HCT116 (cell line): ENCODE results near the gene TPD52L2. TPM values are rescaled to one million over a fixed set of nuclear protein-coding genes. Genes with fewer than 3 reads are reported as not detected.
A peak's percentile ranks its signal among the peaks of the same experiment; 100 is the strongest.

ENCODE experiments used
- ATAC-seq: fragments of 200-7000 bp; cut with Tn5 transposase; 2 replicates; pipeline ENCODE4 v1.9.1; 2020; ENCODE audit warnings: mild to moderate bottlenecking, moderate library complexity
- BruUV-seq: library from RNA; stranded (reverse); fragments of 400-500 nt; replicated peaks from 2 replicates; lab custom pipeline; 2021; lab: Mats Ljungman, UMichigan
- CTCF ChIA-PET: fragments of 300-600 bp; sonication (Branson Sonifier 250); formaldehyde crosslinking; loops from one replicate; lab custom pipeline; 2021; ENCODE audit warnings: antibody characterized with exemption; lab: Charles Lee
- POLR2A ChIA-PET: fragments of 300-600, 350-600 bp; sonication (Branson Sonifier 250); formaldehyde crosslinking; loops from one replicate; lab custom pipeline; 2021; ENCODE audit warnings: antibody characterized with exemption; lab: Charles Lee
- RAD21 ChIA-PET, 2 experiments: fragments of 300-600 bp; sonication (Branson Sonifier 250); formaldehyde crosslinking; loops; one replicate each; lab custom pipeline; 2023; ENCODE audit warnings: low total read pairs in 2 of 2; ENCODE audit not compliant: uncharacterized antibody in 2 of 2, unreplicated experiment in 2 of 2, low non-redundant PET in 1 of 2; lab: Charles Lee
- DNase-seq: peaks from one replicate; pipeline ENCODE4 v3.0.0-alpha.2; 2010; ENCODE audit warnings: low read depth, low spot score
- H2AFZ ChIP-seq: fragments of 200-600 bp; shearing (Covaris generic), sonication (generic); 2 replicates; pipeline ENCODE4 v1.6.1; 2017; ENCODE audit warnings: low read depth, mixed run types, mixed read lengths, antibody characterized with exemption, low read length; ENCODE audit not compliant: poor library complexity, severe bottlenecking
- H3K27ac ChIP-seq: 2 replicates; pipeline ENCODE4 v1.5.1; 2012; ENCODE audit warnings: low read depth, low read length
- H3K27me3 ChIP-seq: fragments of 200-600 bp; sonication (generic); 2 replicates; pipeline ENCODE4 v1.6.1; 2016; ENCODE audit warnings: mixed run types, low read length, mixed read lengths; ENCODE audit not compliant: insufficient read depth
- H3K36me3 ChIP-seq, 2 experiments: fragments of 200-500 bp in 1 of 2; fragments of 200-600 bp in 1 of 2; sonication (Bioruptor generic) in 1 of 2; sonication (generic) in 1 of 2; 2 replicates each; pipeline versions ENCODE4 v1.5.1 to v1.6.1; 2014 to 2016; ENCODE audit warnings: low read length in 2 of 2, inconsistent platforms in 1 of 2, mixed read lengths in 1 of 2, mixed run types in 1 of 2; ENCODE audit not compliant: insufficient read depth in 2 of 2, control insufficient read depth in 1 of 2
- H3K4me1 ChIP-seq, 2 experiments: fragments of 200-600 bp in 1 of 2; sonication (generic) in 1 of 2; 2 replicates each; pipeline versions ENCODE4 v1.5.1 to v1.6.1; 2012 to 2017; ENCODE audit warnings: low read length in 2 of 2, inconsistent platforms in 1 of 2, mild to moderate bottlenecking in 1 of 2, mixed read lengths in 1 of 2, mixed run types in 1 of 2, moderate library complexity in 1 of 2; ENCODE audit not compliant: insufficient read depth in 2 of 2, control insufficient read depth in 1 of 2
- H3K4me2 ChIP-seq: fragments of 200-600 bp; sonication (generic); 2 replicates; pipeline ENCODE4 v1.6.1; 2017; ENCODE audit warnings: mixed run types, low read length, mixed read lengths
- H3K4me3 ChIP-seq, 2 experiments: fragments of 200-600 bp in 1 of 2; sonication (generic) in 1 of 2; replicated peaks in 1 of 2; 2 replicates each; pipeline ENCODE4 v1.5.1; 2011 to 2016; ENCODE audit warnings: low read length in 2 of 2, control low read depth in 1 of 2, low read depth in 1 of 2, mild to moderate bottlenecking in 1 of 2, mixed read lengths in 1 of 2, mixed run types in 1 of 2
- H3K79me2 ChIP-seq: fragments of 200-600 bp; sonication (generic); 2 replicates; pipeline ENCODE4 v1.6.1; 2017; ENCODE audit warnings: mild to moderate bottlenecking, mixed run types, low read length, moderate library complexity, mixed read lengths; ENCODE audit not compliant: insufficient read depth
- H3K9ac ChIP-seq: fragments of 200-600 bp; sonication (generic); 2 replicates; pipeline ENCODE4 v1.6.1; 2016; ENCODE audit warnings: low read length, mixed read lengths
- H3K9me2 ChIP-seq: fragments of 200-600 bp; sonication (generic), shearing (Covaris generic); 2 replicates; pipeline ENCODE4 v1.6.1; 2017; ENCODE audit warnings: mixed run types, mild to moderate bottlenecking, moderate library complexity; ENCODE audit not compliant: insufficient read depth
- H3K9me3 ChIP-seq, 2 experiments: fragments of 200-500 bp in 1 of 2; fragments of 200-600 bp in 1 of 2; sonication (Bioruptor generic) in 1 of 2; sonication (generic) in 1 of 2; 2 replicates each; pipeline ENCODE4 v1.6.1; 2014 to 2017; ENCODE audit warnings: low read length in 2 of 2, mixed read lengths in 2 of 2, inconsistent platforms in 1 of 2, low read depth in 1 of 2, mild to moderate bottlenecking in 1 of 2, mixed run types in 1 of 2, moderate library complexity in 1 of 2; ENCODE audit not compliant: control insufficient read depth in 1 of 2, insufficient read depth in 1 of 2
- H4K20me1 ChIP-seq: fragments of 200-600 bp; sonication (generic), shearing (Covaris generic); 2 replicates; pipeline ENCODE4 v1.6.1; 2017; ENCODE audit warnings: mixed run types, mild to moderate bottlenecking, moderate library complexity; ENCODE audit not compliant: insufficient read depth
- CBX3 ChIP-seq: IDR thresholded peaks from 2 replicates; pipeline ENCODE4 v1.6.1; 2012; ENCODE audit warnings: low read depth
- EGR1 ChIP-seq: IDR thresholded peaks from 2 replicates; pipeline ENCODE4 v1.6.1; 2012; ENCODE audit warnings: low read depth
- EZH2 ChIP-seq: fragments of 200-600 bp; sonication (generic); IDR thresholded peaks from 2 replicates; pipeline ENCODE4 v1.6.1; 2017; ENCODE audit warnings: antibody characterized with exemption, mixed run types
- EZH2phosphoT487 ChIP-seq: fragments of 200-600 bp; IDR thresholded peaks from 2 replicates; pipeline ENCODE4 v1.6.1; 2018; ENCODE audit warnings: antibody characterized with exemption, borderline replicate concordance
- FOSL1 ChIP-seq: IDR thresholded peaks from 2 replicates; pipeline ENCODE4 v1.6.1; 2012; ENCODE audit warnings: low read depth
- JUND ChIP-seq: IDR thresholded peaks from 2 replicates; pipeline ENCODE4 v1.6.1; 2012
- POLR2A ChIP-seq: IDR thresholded peaks from 2 replicates; pipeline ENCODE4 v1.7.0; 2011; ENCODE audit warnings: borderline replicate concordance; ENCODE audit not compliant: insufficient read depth, insufficient read length; ENCODE audit errors: extremely low read depth
- POLR2AphosphoS5 ChIP-seq: IDR thresholded peaks from 2 replicates; pipeline ENCODE4 v1.6.1; 2011; ENCODE audit warnings: mild to moderate bottlenecking, low read depth, low read length, moderate library complexity
- RAD21 ChIP-seq: IDR thresholded peaks from 2 replicates; pipeline ENCODE4 v1.6.1; 2012; ENCODE audit warnings: low read depth, mild to moderate bottlenecking
- SIN3A ChIP-seq: IDR thresholded peaks from 2 replicates; pipeline ENCODE4 v1.6.1; 2012; ENCODE audit warnings: low read depth
- SP1 ChIP-seq: IDR thresholded peaks from 2 replicates; pipeline ENCODE4 v1.6.1; 2012; ENCODE audit warnings: low read depth
- SRF ChIP-seq: IDR thresholded peaks from 2 replicates; pipeline ENCODE4 v1.6.1; 2012; ENCODE audit warnings: low read depth
- YY1 ChIP-seq: IDR thresholded peaks from 2 replicates; pipeline ENCODE4 v1.6.1; 2011; ENCODE audit warnings: low read length, low read depth, moderate library complexity, mild to moderate bottlenecking; ENCODE audit not compliant: insufficient replicate concordance; ENCODE audit errors: extremely low read depth
- ZFX ChIP-seq: fragments of 450-650 bp; IDR thresholded peaks from 2 replicates; pipeline ENCODE4 v1.6.1; 2017
- intact Hi-C: fragments of 100-400 bp; cut with micrococcal nuclease; formaldehyde crosslinking; loops from 2 replicates; pipeline ENCODE4 v1.10.0; 2022
- total RNA-seq: library from RNA; stranded (reverse); gene quantifications from one replicate; pipeline ENCODE4 v1.2.1, GENCODE V29; 2021; ENCODE audit not compliant: unreplicated experiment
- TF ChIP-seq, protein P1 (sequence below): IDR thresholded peaks from 2 replicates; pipeline ENCODE4 v1.6.1; 2012
- TF ChIP-seq, protein P2 (sequence below), 3 experiments: fragments of 200-600 bp in 1 of 3; sonication (generic) in 1 of 3; IDR thresholded peaks in 2 of 3; conservative IDR thresholded peaks in 1 of 3; 2 replicates each; pipeline ENCODE4 v1.5.1; 2012 to 2017; ENCODE audit warnings: low read depth in 2 of 3, low read length in 2 of 3, antibody characterized with exemption in 1 of 3, borderline replicate concordance in 1 of 3, control low read depth in 1 of 3, mild to moderate bottlenecking in 1 of 3, mixed read lengths in 1 of 3, mixed run types in 1 of 3, moderate library complexity in 1 of 3; ENCODE audit not compliant: insufficient read depth in 1 of 3
- TF ChIP-seq, protein P3 (sequence below): IDR thresholded peaks from 2 replicates; pipeline ENCODE4 v1.6.1; 2011; ENCODE audit warnings: mild to moderate bottlenecking, low read length, moderate library complexity; ENCODE audit not compliant: insufficient replicate concordance; ENCODE audit errors: extremely low read depth
- TF ChIP-seq, protein P4 (sequence below): IDR thresholded peaks from 2 replicates; pipeline ENCODE4 v1.6.1; 2012
- TF ChIP-seq, protein P5 (sequence below): IDR thresholded peaks from 2 replicates; pipeline ENCODE4 v1.6.1; 2012; ENCODE audit warnings: low read depth

The TPD52L2 gene
- total RNA-seq, 1 experiment from 2014 or later, result 149 TPM

DNA sequence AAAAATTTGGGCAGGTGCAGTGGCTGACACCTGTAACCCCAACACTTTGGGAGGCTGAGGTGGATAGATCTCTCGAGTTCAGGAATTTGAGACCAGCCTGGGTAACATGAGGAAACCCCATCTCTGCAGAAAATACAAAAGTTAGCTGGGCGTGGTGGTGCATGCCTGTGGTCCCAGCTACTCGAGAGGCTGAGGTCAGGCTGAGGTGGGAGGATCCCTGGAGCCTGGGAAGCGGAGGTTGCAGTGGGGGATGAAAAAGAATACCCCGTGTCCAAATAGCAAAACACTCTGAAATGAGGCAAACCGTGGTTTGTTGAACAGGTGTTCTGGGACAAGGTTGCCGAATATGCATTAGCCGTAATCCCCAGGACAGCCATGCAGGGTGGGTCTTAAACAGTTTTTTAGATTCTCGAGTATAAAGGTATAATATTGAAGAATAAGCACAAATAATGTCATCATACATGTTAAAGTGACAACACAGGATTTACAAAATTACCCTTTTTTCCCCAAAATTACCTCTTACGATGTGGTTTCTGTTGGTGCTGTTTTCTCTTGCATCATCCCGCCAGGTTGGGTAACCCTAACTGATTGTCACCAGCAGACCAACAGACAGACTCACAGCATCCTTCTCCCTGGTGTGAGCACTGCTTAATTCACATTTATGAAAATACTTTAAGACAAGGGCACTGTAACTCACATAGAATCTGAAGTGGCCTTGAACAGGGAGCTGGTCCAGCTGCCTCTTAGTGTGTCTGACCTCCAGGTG lies 38.9 kb downstream of the TPD52L2 start:
- Histone ChIP-seq H2AFZ (no peak overlapping the region), H3K27me3 (no peaks in the 10 kb centered on the region), H3K9me2 (no peaks in the 10 kb centered on the region), H3K36me3 (no peaks in the 10 kb centered on the region), H3K4me3 (no peak overlapping the region), H3K4me2 (peak overlapping the region; percentile 57), H3K9ac (peak overlapping the region; percentile 42; the same call in 1 of the 2 replicates), H3K79me2 (peaks cover 92% of the 10 kb centered on the region), H3K4me1 (peaks cover 26 to 67% of the 10 kb centered on the region in 2 experiments), H3K27ac (peak overlapping the region; percentile 73; the same call in 1 of the 2 replicates)
- RAD21 ChIA-PET, result no interaction called here
- CTCF ChIA-PET, result no interaction called here
- intact Hi-C loops, result no loop called here
- no TSS peak for BruUV-seq
- POLR2A ChIA-PET, result no interaction called here
- no peak for DNase-seq
- TF ChIP-seq, protein P1, sequence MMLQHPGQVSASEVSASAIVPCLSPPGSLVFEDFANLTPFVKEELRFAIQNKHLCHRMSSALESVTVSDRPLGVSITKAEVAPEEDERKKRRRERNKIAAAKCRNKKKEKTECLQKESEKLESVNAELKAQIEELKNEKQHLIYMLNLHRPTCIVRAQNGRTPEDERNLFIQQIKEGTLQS, result no peak
- TF ChIP-seq EZH2, result no peak
- TF ChIP-seq CBX3, result no peak
- TF ChIP-seq RAD21, result no peak
- TF ChIP-seq FOSL1, result no peak
- no peak for TF ChIP-seq SP1
- TF ChIP-seq SIN3A, result no peak
- TF ChIP-seq JUND, result no peak
- TF ChIP-seq EGR1, result no peak
- TF ChIP-seq, protein P2, sequence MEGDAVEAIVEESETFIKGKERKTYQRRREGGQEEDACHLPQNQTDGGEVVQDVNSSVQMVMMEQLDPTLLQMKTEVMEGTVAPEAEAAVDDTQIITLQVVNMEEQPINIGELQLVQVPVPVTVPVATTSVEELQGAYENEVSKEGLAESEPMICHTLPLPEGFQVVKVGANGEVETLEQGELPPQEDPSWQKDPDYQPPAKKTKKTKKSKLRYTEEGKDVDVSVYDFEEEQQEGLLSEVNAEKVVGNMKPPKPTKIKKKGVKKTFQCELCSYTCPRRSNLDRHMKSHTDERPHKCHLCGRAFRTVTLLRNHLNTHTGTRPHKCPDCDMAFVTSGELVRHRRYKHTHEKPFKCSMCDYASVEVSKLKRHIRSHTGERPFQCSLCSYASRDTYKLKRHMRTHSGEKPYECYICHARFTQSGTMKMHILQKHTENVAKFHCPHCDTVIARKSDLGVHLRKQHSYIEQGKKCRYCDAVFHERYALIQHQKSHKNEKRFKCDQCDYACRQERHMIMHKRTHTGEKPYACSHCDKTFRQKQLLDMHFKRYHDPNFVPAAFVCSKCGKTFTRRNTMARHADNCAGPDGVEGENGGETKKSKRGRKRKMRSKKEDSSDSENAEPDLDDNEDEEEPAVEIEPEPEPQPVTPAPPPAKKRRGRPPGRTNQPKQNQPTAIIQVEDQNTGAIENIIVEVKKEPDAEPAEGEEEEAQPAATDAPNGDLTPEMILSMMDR (IDR thresholded peaks at IDR 0.05 in 2 of 3, conservative IDR thresholded peaks at IDR 0.05 in 1 of 3; ENCODE audit: borderline replicate concordance in 1 of 3, insufficient read depth in 1 of 3, low read depth in 2 of 3, low read length in 2 of 3), result no peak
- TF ChIP-seq, protein P3, sequence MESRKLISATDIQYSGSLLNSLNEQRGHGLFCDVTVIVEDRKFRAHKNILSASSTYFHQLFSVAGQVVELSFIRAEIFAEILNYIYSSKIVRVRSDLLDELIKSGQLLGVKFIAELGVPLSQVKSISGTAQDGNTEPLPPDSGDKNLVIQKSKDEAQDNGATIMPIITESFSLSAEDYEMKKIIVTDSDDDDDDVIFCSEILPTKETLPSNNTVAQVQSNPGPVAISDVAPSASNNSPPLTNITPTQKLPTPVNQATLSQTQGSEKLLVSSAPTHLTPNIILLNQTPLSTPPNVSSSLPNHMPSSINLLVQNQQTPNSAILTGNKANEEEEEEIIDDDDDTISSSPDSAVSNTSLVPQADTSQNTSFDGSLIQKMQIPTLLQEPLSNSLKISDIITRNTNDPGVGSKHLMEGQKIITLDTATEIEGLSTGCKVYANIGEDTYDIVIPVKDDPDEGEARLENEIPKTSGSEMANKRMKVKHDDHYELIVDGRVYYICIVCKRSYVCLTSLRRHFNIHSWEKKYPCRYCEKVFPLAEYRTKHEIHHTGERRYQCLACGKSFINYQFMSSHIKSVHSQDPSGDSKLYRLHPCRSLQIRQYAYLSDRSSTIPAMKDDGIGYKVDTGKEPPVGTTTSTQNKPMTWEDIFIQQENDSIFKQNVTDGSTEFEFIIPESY, result no peak
- no peak for TF ChIP-seq POLR2A
- TF ChIP-seq POLR2AphosphoS5, result no peak
- TF ChIP-seq EZH2phosphoT487, result no peak
- TF ChIP-seq YY1, result no peak
- TF ChIP-seq, protein P4, sequence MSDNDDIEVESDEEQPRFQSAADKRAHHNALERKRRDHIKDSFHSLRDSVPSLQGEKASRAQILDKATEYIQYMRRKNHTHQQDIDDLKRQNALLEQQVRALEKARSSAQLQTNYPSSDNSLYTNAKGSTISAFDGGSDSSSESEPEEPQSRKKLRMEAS, result no peak
- no peak for TF ChIP-seq ZFX
- TF ChIP-seq, protein P5, sequence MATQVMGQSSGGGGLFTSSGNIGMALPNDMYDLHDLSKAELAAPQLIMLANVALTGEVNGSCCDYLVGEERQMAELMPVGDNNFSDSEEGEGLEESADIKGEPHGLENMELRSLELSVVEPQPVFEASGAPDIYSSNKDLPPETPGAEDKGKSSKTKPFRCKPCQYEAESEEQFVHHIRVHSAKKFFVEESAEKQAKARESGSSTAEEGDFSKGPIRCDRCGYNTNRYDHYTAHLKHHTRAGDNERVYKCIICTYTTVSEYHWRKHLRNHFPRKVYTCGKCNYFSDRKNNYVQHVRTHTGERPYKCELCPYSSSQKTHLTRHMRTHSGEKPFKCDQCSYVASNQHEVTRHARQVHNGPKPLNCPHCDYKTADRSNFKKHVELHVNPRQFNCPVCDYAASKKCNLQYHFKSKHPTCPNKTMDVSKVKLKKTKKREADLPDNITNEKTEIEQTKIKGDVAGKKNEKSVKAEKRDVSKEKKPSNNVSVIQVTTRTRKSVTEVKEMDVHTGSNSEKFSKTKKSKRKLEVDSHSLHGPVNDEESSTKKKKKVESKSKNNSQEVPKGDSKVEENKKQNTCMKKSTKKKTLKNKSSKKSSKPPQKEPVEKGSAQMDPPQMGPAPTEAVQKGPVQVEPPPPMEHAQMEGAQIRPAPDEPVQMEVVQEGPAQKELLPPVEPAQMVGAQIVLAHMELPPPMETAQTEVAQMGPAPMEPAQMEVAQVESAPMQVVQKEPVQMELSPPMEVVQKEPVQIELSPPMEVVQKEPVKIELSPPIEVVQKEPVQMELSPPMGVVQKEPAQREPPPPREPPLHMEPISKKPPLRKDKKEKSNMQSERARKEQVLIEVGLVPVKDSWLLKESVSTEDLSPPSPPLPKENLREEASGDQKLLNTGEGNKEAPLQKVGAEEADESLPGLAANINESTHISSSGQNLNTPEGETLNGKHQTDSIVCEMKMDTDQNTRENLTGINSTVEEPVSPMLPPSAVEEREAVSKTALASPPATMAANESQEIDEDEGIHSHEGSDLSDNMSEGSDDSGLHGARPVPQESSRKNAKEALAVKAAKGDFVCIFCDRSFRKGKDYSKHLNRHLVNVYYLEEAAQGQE, result no peak
- no peak for TF ChIP-seq SRF
- TF ChIP-seq, all 23 proteins: peak for 0
- no peak for ATAC-seq
- H3K9me3 ChIP-seq, result no peaks in the 10 kb centered on the region
- peaks cover 6% of the 10 kb centered on the region; the same call in 1 of the 2 replicates for H4K20me1 ChIP-seq
